Nephron (organoid): ENCODE data around the gene ZNF506.
"Not testable (repeated sequence)": the region's sequence is repeated elsewhere in the genome, so short reads cannot be mapped to it uniquely, and the experiment has no call there.

Experiments
- H3K27ac Mint-ChIP-seq, 3 experiments: 2 replicates each; pipeline ENCODE4 v1.8.0; 2020; ENCODE audit warnings: mixed read lengths in 3 of 3, mild to moderate bottlenecking in 2 of 3, moderate library complexity in 1 of 3
- H3K27me3 Mint-ChIP-seq: 2 replicates; pipeline ENCODE4 v1.8.0; 2021; ENCODE audit warnings: low read depth, mild to moderate bottlenecking, moderate library complexity, mixed read lengths
- H3K36me3 Mint-ChIP-seq: 2 replicates; pipeline ENCODE4 v1.8.0; 2020; ENCODE audit warnings: low read depth, mixed read lengths
- H3K4me1 Mint-ChIP-seq: 2 replicates; pipeline ENCODE4 v1.8.0; 2020; ENCODE audit warnings: mixed read lengths
- H3K4me3 Mint-ChIP-seq, 3 experiments: 2 replicates each; pipeline ENCODE4 v1.8.0; 2020; ENCODE audit warnings: mild to moderate bottlenecking in 3 of 3, mixed read lengths in 3 of 3, moderate library complexity in 2 of 3
- H3K9me3 Mint-ChIP-seq: 2 replicates; pipeline ENCODE4 v1.8.0; 2020; ENCODE audit warnings: mixed read lengths
- TF ChIP-seq, protein P1 (sequence below), 3 experiments: fragments of 200-600 bp; sonication (generic); IDR thresholded peaks; one replicate each; pipeline ENCODE4 v1.5.0; 2021; ENCODE audit warnings: antibody characterized with exemption in 3 of 3; ENCODE audit not compliant: unreplicated experiment in 3 of 3

ZNF506 gene

DNA sequence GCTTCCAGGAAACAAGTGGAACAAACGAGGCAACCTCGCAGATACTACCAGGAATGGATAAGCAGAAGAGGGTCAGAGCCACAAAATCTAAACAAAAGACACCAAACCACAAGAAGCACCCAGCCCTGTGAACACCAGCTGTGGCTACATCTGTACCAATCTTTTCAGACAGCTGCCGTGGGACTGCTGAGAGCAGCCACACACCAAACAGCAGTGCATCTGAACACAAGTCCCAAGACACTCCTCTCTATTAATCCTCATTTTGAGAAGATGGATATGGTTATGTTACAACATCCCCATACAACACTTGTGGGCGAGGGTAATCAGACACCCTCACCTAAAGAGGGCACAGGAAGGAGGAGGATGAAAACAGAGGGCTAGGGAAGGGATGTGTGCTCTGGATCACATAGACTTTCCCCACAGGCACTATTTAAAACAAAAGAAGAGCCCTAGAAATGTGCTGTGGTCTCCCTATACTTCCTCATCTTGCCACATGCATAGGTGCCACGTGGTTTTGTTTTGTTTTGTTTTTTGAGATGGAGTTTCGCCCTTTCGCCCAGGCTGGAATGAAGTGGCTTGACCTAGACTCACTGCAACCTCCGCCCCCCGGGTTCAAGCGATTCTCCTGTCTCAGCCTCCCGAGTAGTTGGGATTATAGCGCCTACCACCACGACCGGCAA, 47.1 kb downstream of the ZNF506 start:
- H3K27ac Mint-ChIP-seq: no peak overlapping the region
- H3K4me1 Mint-ChIP-seq: peaks cover 22% of the 10 kb centered on the region
- TF ChIP-seq, protein P1, sequence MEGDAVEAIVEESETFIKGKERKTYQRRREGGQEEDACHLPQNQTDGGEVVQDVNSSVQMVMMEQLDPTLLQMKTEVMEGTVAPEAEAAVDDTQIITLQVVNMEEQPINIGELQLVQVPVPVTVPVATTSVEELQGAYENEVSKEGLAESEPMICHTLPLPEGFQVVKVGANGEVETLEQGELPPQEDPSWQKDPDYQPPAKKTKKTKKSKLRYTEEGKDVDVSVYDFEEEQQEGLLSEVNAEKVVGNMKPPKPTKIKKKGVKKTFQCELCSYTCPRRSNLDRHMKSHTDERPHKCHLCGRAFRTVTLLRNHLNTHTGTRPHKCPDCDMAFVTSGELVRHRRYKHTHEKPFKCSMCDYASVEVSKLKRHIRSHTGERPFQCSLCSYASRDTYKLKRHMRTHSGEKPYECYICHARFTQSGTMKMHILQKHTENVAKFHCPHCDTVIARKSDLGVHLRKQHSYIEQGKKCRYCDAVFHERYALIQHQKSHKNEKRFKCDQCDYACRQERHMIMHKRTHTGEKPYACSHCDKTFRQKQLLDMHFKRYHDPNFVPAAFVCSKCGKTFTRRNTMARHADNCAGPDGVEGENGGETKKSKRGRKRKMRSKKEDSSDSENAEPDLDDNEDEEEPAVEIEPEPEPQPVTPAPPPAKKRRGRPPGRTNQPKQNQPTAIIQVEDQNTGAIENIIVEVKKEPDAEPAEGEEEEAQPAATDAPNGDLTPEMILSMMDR (IDR thresholded peaks at IDR 0.05; ENCODE audit: unreplicated experiment in 3 of 3): no peak
- H3K27me3 Mint-ChIP-seq: no peaks in the 10 kb centered on the region
- H3K36me3 Mint-ChIP-seq: peaks cover 33% of the 10 kb centered on the region
- H3K4me3 Mint-ChIP-seq: peak overlapping the region; percentile 62 to 100 (median 97)
- H3K9me3 Mint-ChIP-seq: peaks cover 18% of the 10 kb centered on the region

DNA sequence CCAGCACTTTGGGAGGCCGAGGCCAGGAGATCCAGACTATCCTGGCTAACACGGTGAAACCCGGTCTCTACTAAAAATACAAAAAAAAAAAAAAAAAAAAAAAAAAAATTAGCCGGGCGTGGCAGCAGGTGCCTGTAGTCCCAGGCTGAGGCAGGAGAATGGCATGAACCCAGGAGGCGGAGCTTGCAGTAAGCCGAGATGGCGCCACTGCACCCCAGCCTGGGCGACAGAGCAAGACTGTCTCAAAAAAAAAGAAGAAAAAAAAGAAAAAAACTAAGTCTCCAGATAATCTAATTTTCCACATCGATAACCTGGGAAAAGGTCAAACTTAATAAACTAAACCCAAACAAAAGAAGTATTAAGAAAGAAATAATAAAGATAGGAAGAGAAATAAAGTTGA, 49.6 kb downstream of the ZNF506 start:
- H3K27me3 Mint-ChIP-seq, H3K4me1 Mint-ChIP-seq, H3K27ac Mint-ChIP-seq: not testable (repeated sequence)
- Mint-ChIP-seq H3K9me3 (peaks cover 18% of the 10 kb centered on the region), H3K4me3 (peak overlapping the region in 1 of 3 experiments; percentile 29), H3K36me3 (peaks cover 16% of the 10 kb centered on the region)

DNA sequence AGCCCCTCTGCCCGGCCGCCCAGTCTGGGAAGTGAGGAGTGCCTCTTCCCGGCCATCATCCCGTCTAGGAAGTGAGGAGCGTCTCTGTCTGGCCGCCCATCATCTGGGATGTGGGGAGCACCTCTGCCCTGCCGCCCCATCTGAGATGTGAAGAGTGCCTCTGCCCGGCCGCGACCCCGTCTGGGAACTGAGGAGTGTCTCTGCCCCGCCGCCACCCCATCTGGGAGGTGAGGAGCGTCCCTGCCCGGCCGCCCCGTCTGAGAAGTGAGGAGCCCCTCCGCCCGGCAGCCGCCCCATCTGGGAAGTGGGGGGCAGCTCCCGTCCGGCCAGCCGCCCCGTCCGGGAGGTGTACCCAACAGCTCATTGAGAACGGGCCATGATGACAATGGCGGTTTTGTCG, 51.6 kb downstream of the ZNF506 start:
- H3K4me1 Mint-ChIP-seq, H3K27me3 Mint-ChIP-seq, H3K36me3 Mint-ChIP-seq, H3K27ac Mint-ChIP-seq, H3K4me3 Mint-ChIP-seq: not testable (repeated sequence)
- peaks cover 17% of the 10 kb centered on the region for H3K9me3 Mint-ChIP-seq

DNA sequence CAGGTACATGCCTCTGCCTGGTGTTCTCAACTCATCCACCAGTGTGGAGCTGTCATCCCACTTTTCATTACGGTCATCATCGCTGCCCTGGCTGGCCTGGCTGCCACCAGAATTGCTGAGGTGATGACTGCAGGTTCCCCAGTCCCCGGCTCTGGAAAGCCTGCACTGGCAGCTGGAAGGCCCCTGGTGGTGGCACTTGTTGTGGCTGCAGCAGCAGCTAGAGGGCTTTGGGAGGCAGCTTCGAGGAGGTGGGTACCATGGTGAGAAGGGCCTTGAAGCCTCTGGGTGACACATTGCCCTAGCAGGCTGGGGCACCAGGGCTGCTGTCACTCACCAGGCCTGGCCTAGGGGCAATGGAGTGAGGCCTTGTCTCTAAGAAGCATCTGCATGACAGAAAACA, 63.4 kb downstream of the ZNF506 start:
- Mint-ChIP-seq H3K4me1 (no peaks in the 10 kb centered on the region), H3K27me3 (peaks cover 3% of the 10 kb centered on the region), H3K36me3 (no peaks in the 10 kb centered on the region), H3K27ac (no peak overlapping the region), H3K9me3 (peaks cover 8% of the 10 kb centered on the region), H3K4me3 (no peak overlapping the region)
- TF ChIP-seq, protein P1 (IDR thresholded peaks at IDR 0.05; ENCODE audit: unreplicated experiment in 3 of 3): no peak

DNA sequence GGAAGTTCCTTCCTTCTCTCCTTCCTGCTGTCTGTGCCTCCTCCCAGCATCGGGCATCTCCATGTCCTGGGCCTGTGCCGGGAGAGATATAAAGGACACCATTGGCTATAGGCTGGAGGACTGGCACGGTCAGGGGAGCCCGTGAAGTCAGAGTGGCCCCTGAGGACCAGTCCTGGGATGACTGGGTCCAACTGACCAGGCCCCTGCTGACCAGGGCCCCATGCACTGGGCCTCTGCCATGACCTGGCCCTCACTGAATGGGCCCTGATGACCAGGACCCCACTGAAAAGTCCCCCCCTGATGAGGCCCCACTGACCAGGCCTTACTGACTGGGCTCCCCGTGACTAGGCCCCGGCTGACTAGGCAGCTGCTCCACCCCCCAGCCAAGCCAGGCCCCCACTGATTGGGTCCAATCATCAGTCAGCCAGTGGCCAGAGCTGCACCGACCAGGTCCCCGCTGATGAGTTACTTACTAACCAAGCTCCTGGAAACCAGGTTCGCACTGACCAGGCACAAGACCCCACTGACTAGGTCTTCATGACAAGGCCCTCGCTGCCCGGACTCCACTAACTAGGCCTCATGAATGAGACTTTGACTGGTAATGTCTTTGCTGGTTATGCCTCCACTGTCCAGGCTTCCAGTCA, 68.7 kb downstream of the ZNF506 start:
- H3K4me3 Mint-ChIP-seq: no peak overlapping the region
- H3K4me1 Mint-ChIP-seq: no peaks in the 10 kb centered on the region

DNA sequence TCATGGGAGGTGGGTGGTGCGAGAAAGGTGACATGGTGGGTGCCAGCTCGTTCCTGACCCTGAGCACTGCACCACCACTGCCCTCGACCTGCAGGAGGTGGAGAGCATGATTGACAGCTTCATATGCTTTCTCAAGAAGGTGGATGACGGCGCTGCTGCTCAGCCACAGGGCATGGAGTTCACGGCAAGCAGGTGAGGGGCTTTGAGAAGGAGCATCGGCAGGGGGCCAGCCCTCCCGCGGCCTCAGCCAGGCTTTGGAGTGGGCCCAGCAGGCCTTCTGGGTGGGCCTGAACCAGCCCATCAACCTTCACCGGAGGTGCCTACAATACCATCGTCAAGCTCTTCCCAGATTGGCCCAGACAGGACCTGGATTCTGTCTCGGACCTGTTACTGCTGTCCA, 69.7 kb downstream of the ZNF506 start:
- Mint-ChIP-seq H3K36me3 (no peaks in the 10 kb centered on the region), H3K27me3 (peaks cover 4% of the 10 kb centered on the region), H3K4me3 (no peak overlapping the region), H3K27ac (no peak overlapping the region), H3K4me1 (no peaks in the 10 kb centered on the region), H3K9me3 (peaks cover 11% of the 10 kb centered on the region)
- TF ChIP-seq, protein P1 (IDR thresholded peaks at IDR 0.05; ENCODE audit: unreplicated experiment in 3 of 3): no peak

More for the DNA sequence above, 68.7 kb downstream of the ZNF506 start:
- Mint-ChIP-seq H3K27me3 (peaks cover 4% of the 10 kb centered on the region), H3K27ac (no peak overlapping the region), H3K9me3 (peaks cover 11% of the 10 kb centered on the region), H3K36me3 (no peaks in the 10 kb centered on the region)
- TF ChIP-seq, protein P1 (IDR thresholded peaks at IDR 0.05; ENCODE audit: unreplicated experiment in 3 of 3): no peak
